Adipose tissue (tissue), 3 donors: ENCODE results near the gene NIPAL3. TPM values are rescaled to one million over a fixed set of nuclear protein-coding genes. Genes with fewer than 3 reads are reported as not detected.
"Not testable (repeated sequence)": the region's sequence is repeated elsewhere in the genome, so short reads cannot be mapped to it uniquely, and the experiment has no call there.

Experiments
- H3K27ac ChIP-seq: one replicate; pipeline ENCODE4 v1.5.1; 2013; ENCODE audit warnings: low read depth, low read length
- WGBS, 3 donors: extraction: QIAGEN DNeasy Blood & Tissue Kit; methylation state at CpG; one replicate each; pipeline ENCODE4 v1.1.7; 2013; 5-methylcytosine and 5-hydroxymethylcytosine counted together
- polyA plus RNA-seq, 3 donors: library from polyadenylated mRNA; stranded (reverse); fragments of 200-250 nt; gene quantifications; one replicate each; pipeline ENCODE4 v1.2.3, GENCODE V29; 2013
- donor health status: healthy with polysubstance abuse.
- donor health status: Bipolar disorder and iron deficiency.
- donor health status: healthy.

NIPAL3 gene
- polyA plus RNA-seq, 3 donors = 5.4 to 10.4 (median 7.6) TPM

GRCh38 chr1:24502065-24502708 is 86.6 kb downstream of the NIPAL3 start:
- no peak overlapping the region for H3K27ac ChIP-seq
- WGBS, 3 donors = 0 to 1% (median 1%) methylated on average over 33 to 39 of the region's 39 CpGs

- WGBS, 3 donors = 1% methylated on average over 22 to 53 of the region's 53 CpGs
- no peak within 1 kb of the TSS for H3K27ac ChIP-seq
Observed at GRCh38 chr1:24502709-24503058, 87.1 kb downstream of the NIPAL3 start, which contains the start of gene RCAN3. Gene RCAN3 (plus strand): TSS chr1:24502836. CDS start chr1:24514373, 11,537 bp downstream.

- WGBS, 3 donors = 2 to 6% (median 5%) methylated on average over 40 to 49 of the region's 53 CpGs
- H3K27ac ChIP-seq = no peak overlapping the region
Observed at GRCh38 chr1:24503059-24503751, 87.6 kb downstream of the NIPAL3 start.

- H3K27ac ChIP-seq = no peak overlapping the region
- 55 to 88% (median 85%) methylated on average over 7 of the region's 7 CpGs for WGBS, 3 donors
Observed at GRCh38 chr1:24503870-24504523, 88.4 kb downstream of the NIPAL3 start.

- no peak overlapping the region for H3K27ac ChIP-seq
- 71 to 94% (median 92%) methylated on average over 4 of the region's 4 CpGs for WGBS, 3 donors
Observed at GRCh38 chr1:24504560-24504959, 89.0 kb downstream of the NIPAL3 start.

- WGBS, 3 donors = 39 to 95% (median 90%) methylated on average over 4 of the region's 4 CpGs
- no peak overlapping the region for H3K27ac ChIP-seq
Observed at GRCh38 chr1:24505816-24506215, 90.2 kb downstream of the NIPAL3 start.

GRCh38 chr1:24506691-24507381 is 91.2 kb downstream of the NIPAL3 start:
- no peak overlapping the region for H3K27ac ChIP-seq
- 38 to 87% (median 79%) methylated on average over 5 of the region's 5 CpGs for WGBS, 3 donors

- no peak overlapping the region for H3K27ac ChIP-seq
- 43 to 96% (median 96%) methylated on average over 5 of the region's 5 CpGs for WGBS, 3 donors
Observed at GRCh38 chr1:24507405-24507804, 91.8 kb downstream of the NIPAL3 start.

- H3K27ac ChIP-seq = no peak overlapping the region
- WGBS, 3 donors = 94 to 98% (median 96%) methylated on average over 5 of the region's 5 CpGs
Observed at GRCh38 chr1:24508911-24509310, 93.3 kb downstream of the NIPAL3 start.

- H3K27ac ChIP-seq = no peak overlapping the region
- 55 to 67% (median 62%) methylated on average over 2 of the region's 2 CpGs for WGBS, 3 donors
Observed at GRCh38 chr1:24513706-24514105, 98.1 kb downstream of the NIPAL3 start.

- 94 to 97% (median 95%) methylated on average over 5 of the region's 5 CpGs for WGBS, 3 donors
Observed at GRCh38 chr1:24514946-24515345, 99.3 kb downstream of the NIPAL3 start.

GRCh38 chr1:24515671-24516209 is 100.1 kb downstream of the NIPAL3 start:
- not testable (repeated sequence) for H3K27ac ChIP-seq
- WGBS, 3 donors = 94 to 96% (median 94%) methylated on average over 14 of the region's 14 CpGs

More at GRCh38 chr1:24514946-24515345, 99.3 kb downstream of the NIPAL3 start:
- no peak overlapping the region for H3K27ac ChIP-seq

- 84 to 88% (median 88%) methylated on average over 12 of the region's 12 CpGs for WGBS, 3 donors
- H3K27ac ChIP-seq = no peak overlapping the region
Observed at GRCh38 chr1:24516506-24516905, 100.9 kb downstream of the NIPAL3 start.

GRCh38 chr1:24517898-24518297 is 102.3 kb downstream of the NIPAL3 start:
- no peak overlapping the region for H3K27ac ChIP-seq
- WGBS, 3 donors = 86 to 98% (median 97%) methylated on average over 4 of the region's 4 CpGs

GRCh38 chr1:24520282-24520681 is 104.7 kb downstream of the NIPAL3 start:
- WGBS, 3 donors = 92 to 98% (median 96%) methylated on average over 4 to 5 of the region's 5 CpGs
- not testable (repeated sequence) for H3K27ac ChIP-seq
